HG02884 (cell line): ENCODE data around the gene ATP6V1D.
"Not testable (repeated sequence)": the region's sequence is repeated elsewhere in the genome, so short reads cannot be mapped to it uniquely, and the experiment has no call there.

Experiments
- ATAC-seq: cut with Tn5 transposase; IDR thresholded peaks from one replicate; pipeline ENCODE4 v1.9.1; 2021; ENCODE audit warnings: mild to moderate bottlenecking, moderate library complexity; ENCODE audit not compliant: unreplicated experiment

The ATP6V1D gene

DNA sequence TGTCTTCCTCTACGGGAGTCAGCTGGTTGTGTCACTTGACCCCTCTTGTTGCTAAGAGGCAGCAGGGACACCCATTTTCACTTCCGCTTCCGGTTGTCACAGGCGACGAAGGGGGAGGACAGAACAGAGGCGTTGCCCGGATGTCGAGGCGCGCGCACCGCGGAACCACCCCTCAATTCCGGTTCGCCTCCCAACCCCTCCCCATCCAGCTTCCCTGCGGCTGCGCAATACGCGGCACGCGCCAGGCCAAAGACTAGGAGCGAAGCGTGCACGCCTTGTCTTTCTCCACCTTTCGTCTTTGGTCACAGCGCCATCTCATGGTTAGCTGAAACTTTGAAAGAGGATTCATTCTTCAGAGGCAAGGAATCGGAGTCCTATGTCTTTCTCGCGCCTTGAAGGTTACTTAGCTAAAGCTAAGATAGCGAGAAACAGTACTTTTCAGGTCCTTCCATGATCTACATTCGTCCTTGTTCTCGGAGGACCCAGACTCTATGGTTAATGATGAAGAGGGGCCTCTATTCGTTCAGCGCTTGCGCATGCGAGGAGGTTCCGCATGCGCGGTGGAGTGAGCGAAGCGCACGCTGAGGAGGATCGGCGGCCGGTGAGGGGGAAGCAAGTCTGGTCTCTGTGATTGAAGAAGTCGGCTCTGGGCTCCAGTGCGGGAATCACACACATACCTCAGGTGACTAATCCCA, at the start of gene ATP6V1D, which contains the start of gene EIF2S1:
Gene ATP6V1D (minus strand): TSS at position 30 of the 695 bp plus-strand sequence. CDS start 106 bp downstream, outside the sequence.
Gene EIF2S1 (plus strand): TSS at position 554 of the 695 bp plus-strand sequence. CDS start 4,440 bp downstream, outside the sequence.
- ATAC-seq: peak; percentile 91

DNA sequence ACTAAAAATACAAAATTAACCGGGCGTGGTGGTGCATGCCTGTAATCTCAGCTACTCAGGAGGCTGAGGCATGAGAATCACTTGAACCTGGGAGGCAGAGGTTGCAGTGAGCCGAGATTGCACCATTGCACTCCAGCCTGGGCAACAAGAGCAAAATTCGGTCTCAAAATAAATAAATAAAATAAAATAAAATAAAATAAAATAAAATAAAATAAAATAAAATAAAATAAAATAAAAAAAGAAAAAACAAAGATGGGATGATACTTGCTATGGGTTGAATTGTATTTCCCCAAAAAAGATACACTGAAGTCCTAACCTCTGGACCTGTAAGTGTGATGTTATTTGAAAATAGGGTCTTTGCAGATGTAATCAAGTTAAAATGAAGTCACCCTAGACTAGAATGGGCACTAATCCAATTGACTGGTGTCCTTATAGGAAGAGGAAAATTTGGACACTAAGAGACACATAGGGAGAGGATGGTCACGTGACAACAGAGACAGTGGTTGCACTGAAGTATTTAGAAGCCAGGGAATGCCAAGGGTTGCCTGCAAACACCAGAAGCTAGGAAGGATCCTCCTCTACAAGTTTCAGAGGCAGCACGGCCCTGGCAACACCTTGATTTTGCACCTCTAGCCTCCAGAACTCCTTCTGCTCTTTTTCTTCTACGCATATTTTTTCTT, 48.7 kb upstream of the ATP6V1D start:
- ATAC-seq: not testable (repeated sequence)

DNA sequence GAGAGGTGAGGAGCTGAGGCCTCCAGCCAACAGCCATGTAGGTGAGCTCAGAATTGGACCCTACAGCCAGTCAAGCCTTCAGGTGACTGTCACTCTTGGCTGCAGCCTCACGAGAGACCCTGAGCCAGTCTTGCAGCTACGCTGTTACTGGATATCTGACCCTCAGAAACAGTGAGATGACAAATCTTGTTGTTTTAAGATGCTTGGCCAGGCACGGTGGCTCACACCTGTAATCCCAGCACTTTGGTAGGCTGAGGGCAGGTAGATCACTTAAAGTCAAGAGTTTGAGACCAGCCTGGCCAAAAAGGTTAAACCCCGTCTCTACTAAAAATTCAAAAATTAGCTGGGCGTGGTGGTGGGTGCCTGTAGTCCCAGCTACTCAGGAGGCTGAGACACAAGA, 46.2 kb upstream of the ATP6V1D start:
- ATAC-seq: no peak

DNA sequence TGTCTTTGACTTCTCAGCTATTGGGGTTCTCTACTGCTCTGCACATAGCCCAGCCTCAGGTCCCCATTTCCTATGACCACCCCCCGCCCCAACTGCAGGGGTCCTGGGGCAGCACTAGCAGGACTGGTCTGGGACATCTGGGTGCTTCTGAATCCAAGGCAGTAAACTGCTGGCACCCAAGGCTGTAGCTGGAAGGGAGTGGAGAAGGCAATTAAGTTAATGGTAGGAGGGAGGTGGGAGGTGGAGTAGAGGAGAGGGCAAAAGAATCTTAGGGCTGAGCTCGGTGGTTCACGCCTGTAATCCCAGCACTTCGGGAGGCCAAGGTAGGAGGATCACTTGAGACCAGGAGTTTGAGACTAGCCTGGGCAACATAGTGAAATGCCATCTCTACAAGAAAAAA, 40.8 kb upstream of the ATP6V1D start:
- ATAC-seq: no peak

DNA sequence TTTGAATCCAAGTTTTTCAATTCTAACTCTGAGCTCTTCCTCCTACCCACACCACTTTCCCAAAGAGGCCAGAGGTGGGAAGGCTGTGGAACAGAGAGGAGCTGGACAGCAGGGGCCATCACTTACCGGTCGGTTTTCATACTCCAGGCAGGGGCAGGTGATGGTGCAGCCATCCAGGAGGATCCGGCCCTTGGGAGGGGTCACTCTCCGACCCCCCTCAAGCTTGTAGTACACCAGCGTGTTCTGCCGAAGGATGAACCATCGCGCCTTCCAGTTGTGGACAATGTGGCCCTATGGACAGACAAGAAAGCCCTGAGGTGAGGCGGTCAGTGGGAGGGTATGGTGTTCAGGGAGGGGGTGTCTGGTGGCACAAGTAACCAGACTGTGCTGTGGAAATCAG, 37.9 kb upstream of the ATP6V1D start:
- no peak for ATAC-seq

DNA sequence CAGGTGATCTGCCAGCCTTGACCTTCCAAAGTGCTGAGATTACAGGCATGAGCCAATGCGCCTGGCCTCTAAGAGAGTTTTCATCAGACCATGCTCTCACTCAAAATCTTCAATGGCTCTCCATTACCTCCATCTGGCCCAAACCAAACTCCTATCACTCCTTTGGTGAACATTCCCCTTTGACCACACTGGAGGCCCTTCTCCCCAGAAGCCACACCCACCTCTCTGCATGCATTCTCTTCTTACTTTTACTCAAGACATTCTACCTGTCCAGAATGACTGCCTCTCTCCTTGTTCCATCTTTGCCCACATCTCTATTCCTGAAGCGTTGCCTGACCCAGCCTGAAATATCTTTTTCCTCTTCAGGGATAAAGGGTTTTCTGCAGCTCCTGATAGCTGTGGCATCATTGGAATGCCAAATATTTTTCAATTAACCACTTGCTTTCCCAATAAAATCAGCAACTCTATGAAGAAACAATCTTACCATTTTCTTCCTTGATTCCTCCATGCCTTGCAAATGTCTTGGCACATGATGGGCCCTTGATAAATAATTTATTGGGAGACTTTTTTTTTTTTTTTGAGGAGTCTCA, 36.9 kb upstream of the ATP6V1D start:
- no peak for ATAC-seq

DNA sequence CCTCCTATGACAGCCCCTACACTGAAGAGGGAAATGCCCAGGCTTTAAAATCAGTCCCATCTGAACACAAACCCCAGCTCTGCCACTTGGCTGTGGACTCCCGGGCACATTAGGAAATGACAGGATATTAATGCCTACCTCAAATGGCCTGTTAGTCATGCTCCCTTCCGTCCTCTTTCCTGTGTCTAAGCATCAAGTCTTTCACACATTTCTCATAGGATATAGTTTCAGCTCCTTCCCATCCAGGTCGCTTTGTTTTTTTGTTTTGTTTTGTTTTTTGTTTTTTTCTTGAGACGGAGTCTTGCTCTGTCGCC, 36.2 kb upstream of the ATP6V1D start:
- ATAC-seq: no peak

DNA sequence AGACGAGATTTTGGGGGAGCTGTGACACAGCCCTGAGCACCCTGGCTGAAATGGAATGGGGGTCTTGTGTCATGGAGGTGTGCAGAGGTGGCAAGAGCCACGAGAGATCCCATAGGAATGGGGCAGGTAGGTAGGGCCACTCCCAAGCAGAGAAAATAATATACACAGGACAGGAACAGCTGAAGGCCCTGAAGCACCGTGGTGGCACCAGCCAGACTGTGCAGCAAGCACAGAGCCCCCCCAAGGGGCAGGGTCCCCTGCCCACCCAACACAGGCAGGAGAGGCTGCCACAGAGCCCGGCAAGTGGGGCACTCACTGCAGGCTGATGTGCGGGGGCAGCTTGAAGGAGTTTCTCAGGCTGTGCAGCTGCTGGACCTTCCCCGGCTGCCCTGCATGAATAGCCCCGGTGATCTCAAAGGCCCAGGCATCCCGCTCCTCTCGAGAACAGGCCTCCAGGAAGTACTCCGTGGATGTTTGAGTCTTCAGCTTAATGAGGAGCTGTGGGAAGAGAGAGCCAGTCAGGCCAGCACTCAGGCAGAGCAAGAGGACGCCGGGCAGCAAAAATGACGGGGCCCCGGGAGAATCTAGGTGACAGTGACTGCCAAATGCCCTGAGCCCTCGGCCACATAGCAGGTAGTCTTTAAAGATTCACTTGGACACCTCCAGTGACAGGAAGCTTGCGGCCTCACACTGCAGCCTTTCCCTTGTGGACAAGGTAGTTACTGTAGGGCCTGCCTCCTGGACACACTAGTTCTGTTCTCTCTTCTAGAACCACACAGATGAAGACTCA, 35.7 kb upstream of the ATP6V1D start:
- ATAC-seq: no peak

DNA sequence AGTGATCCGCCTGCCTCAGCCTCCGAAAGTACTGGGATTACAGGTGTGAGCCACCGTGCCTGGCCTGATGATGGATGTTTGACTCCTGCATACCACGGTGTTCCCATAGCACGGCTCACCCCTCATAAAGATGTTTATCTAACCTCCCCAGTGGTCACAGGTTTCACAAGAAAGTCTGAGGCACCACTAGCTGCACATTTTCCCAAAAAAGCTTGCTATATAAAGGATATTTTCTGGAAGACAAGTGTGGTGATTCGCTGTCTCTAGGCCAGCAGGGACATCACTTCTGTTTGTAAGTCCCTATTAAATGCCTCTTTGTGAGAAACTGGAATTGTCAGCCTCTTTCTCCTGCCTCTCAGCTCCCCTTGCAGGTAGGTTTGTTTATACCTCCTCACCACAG, 34.1 kb upstream of the ATP6V1D start:
- ATAC-seq: no peak

DNA sequence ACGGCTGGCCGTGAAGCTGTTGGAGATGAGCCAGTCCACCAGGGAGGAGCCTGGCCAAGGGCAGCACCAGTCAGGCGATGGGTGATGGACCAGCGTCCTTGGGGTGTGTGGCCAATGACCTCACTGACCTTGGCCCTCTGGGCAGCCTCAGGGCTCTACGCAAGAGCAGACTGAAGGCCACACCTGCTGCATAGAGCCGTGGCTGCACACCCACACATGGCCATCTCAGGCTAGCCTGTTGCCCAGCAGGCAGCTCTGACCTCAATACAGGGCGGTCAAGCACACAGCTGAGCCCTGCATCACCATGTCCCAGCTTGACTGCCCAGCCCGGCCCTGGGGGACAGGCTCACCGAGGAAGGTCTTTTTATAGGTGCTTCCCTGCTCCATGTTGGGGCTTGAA, 33.2 kb upstream of the ATP6V1D start:
- ATAC-seq: no peak

DNA sequence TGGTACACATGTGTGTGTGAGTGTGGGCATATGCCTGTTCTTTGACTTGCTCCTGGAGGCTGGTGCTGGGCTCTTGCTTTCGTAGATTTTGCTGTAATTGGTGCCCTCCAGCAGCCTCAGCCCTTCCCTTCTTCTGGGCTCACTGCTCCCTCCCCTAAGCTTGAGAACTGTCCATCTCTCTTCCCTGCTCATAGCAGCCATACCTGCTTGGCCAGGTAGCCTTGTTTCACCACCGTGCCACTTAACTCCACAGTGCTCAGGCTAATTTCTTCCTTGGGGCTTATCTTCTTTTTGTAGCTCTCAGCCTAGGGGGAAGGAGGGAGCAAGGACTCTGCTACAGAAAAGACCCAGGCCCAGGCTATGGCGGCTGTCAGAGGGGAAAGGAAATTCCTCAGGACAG, 32.5 kb upstream of the ATP6V1D start:
- no peak for ATAC-seq

DNA sequence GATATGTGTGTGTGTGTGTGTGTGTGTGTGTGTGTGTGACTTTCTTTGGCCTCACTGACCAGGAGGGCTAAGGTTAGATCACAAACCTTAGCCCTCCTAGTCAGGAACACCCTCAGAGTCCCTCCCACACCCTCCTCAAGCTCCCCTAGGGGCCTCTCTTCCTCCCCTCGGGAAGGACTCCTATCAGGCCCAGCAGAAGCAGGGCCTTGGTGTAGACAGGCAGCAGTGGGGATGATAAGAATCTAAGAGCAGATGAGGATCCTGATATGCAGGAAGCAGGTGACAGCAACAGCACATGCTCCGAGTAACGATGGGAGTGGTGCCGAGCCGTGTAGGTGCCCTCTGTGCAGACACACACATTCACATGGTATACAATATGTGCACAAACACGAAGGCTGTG, 31.7 kb upstream of the ATP6V1D start:
- ATAC-seq: no peak

DNA sequence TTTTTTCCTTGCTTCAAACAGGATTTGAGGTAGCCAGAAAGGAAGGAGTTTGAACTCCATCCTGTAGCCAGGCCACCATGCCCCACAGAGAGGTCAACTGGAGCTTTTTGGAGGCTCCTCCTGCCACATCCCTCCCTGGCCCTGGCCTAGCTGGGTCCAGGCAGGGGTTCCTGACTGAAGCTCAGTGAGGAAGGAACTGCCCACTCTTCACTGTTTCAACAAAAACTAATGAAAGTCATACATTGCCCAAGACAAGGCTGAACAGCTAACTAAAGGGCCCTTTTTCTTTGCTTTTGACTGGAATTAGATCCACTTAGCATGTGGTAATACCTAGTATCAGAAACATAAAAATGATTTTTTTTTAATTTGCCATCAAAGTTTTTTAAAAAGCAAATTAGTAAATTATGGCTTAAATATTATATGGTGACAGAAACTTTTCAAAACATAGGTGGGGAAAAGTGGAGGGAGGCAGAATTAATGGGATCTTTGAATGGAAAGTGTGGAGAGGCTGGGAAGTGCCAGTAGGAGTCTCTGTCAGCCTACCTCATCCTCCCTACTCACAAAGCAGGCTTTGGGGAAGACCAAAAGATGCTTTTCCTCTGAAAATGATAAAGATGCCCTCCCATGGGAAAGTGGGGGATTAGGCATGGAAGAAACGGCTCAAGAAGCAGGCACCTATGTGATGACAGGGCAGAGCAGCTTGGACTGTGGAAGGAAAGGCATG, 30.4 kb upstream of the ATP6V1D start:
- no peak for ATAC-seq

DNA sequence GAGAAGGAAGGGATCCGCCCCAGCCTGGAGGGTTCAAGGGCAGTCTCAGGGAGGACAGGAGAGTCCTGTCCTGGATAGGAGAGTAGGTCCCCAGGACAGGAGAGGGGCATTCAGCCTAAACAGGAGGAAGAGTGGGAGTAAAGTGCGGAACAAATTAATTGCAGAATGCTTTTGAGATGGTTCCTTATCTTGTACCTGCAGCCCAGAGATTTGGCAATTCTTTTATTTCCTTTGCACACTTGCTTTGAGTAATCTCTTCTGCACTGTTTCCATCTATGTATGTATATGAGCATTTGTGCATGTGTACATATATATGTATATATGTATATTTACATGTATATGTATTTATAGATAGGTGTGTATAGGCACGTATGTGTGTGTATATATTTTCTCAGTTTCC, 29.7 kb upstream of the ATP6V1D start:
- ATAC-seq: no peak

DNA sequence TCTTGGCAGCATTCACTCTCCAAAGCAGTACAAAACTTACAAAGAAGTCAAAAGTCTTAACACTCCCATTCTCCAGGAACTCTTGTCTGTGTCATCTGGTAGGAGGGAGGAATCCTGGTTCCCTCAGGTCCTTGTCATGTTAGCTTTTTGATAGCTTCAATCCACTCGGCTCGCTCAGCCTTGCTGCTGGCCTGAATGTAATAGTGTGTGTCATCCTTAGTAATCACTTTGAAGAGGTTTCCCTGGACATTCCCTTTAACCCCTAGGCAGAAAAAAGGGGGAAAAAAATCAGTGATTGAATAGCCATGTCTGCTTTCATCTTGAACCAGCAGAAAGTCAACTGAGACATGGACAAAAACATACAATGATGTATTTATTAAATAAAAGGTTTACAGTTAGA, 27.6 kb upstream of the ATP6V1D start:
- ATAC-seq: no peak

DNA sequence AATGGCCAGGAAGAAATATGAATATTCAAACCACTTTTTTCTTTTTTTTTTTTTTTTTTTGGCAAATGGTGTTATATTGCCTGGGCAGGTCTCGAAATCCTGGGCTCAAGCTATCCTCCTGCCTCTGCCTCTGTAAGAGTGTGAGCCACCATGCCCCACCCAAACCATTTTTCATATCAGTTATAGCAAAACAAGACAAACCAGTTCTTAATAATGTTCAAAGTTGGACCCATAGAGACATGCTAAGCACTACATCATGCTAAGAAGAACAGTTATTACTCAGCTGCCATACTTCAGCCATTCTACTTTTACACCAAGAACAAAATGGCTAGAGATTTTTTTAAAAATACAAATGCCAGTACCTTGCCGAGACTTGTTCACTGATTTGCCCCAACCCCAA, 26.0 kb upstream of the ATP6V1D start:
- no peak for ATAC-seq

DNA sequence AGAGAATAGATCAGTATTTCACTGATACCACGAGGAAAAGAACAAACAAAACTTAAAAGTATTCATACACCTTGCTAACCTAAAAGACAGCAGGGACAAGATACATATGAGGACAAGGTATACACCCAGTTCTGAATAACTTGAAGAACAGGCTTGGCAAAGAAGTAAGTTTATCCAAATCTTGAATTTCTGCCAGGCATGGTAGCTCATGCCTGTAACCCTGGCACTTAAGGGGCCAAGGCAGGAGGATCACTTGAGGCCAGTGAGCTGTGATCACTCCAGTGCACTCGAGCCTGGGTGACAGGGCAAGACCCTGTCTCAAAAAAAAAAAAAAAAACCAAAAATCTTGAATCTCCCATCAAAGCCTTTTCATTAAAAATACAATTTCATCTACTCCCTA, 25.5 kb upstream of the ATP6V1D start:
- no peak for ATAC-seq

DNA sequence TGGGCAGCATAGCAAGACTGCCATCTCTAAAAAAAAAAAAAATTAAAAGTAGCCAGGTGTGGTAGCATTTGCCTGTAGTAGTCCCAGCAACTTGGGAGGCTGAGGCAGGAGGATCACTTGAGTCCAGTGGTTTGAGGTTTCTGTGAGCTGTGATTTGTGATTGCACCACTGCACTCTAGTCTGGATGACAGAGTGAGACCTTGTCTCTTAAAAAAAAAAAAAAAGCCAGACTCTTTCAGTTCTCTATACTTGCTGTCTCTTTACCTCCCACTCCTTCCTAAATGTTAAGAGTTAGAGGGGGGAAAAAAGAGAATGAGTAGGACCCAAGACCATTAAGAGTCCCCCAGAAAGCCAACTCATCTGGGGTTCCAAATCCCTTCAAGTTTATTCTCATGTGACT, 18.3 kb upstream of the ATP6V1D start:
- no peak for ATAC-seq

DNA sequence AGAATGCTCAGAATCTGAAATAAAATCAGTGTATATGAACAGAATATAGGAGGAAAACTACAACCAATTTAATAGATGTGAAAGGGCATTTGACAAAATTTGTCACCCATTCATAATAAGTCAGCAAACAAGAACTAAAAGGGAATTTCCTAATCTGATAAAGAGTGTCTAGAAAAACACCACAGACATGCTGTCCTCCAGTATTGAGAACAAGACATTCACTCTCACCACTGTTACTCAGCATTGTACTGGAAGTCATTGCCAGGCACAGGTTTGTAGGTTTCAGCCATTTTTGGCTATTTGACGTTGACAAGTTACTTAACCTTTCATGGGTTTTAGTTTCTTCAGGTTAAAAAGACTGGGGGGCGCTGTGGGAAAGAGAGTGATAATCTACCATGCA, 13.7 kb upstream of the ATP6V1D start:
- no peak for ATAC-seq

DNA sequence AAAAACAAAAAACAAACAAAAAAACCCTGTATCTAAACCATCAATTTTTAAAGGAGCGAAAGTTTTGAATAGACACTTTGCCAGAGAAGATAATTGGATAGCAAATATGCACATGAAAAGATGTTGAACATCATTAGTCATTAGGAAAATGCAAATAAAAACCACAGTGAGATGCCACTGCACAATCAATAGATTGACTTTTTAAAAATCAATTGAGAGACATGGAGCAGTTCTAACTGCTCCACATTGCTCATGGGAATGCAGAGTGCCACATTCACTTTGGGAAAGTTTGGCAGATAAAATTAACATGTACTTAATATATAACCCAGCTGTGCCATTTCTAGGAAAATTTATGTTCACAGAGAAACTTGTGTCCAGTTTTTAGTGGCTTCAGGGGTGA, 13.2 kb upstream of the ATP6V1D start:
- no peak for ATAC-seq
